ENCODE measurements around the gene DPP10. TPM values are rescaled to one million over a fixed set of nuclear protein-coding genes. Genes with fewer than 3 reads are reported as not detected.
"Not testable (repeated sequence)": the region's sequence is repeated elsewhere in the genome, so short reads cannot be mapped to it uniquely, and the experiment has no call there.

DPP10 gene
- total and polyA plus RNA-seq, 2 of the 13 experiments (the other 11 are each of a cell fraction or from before 2014, with no cell fraction given), result 0.95 to 1.7 TPM

- intact Hi-C loops (cut with micrococcal nuclease; ENCODE audit: unreplicated experiment) (no loop called here), in situ Hi-C loops (cut with HindIII; ENCODE audit: extremely low pct_ligation_motif_present, low pct_unique_long_range_greater_than_20kb) (no loop called here)
- H2AFZ ChIP-seq (ENCODE audit: low read length), result no peak overlapping the region
- TF ChIP-seq CREB1 (IDR thresholded peaks at IDR 0.05), result peak; percentile 71
- no peak for TF ChIP-seq CREB1 (CRISPR knock-in tag; IDR thresholded peaks at IDR 0.05)
- TF ChIP-seq ATF7 (IDR thresholded peaks at IDR 0.05), result peak; percentile 86
- no peak for TF ChIP-seq ATF7 (CRISPR knock-in tag; IDR thresholded peaks at IDR 0.05)
- TF ChIP-seq GLI4 (CRISPR knock-in tag; IDR thresholded peaks at IDR 0.05; ENCODE audit: borderline replicate concordance), result no peak
- no peak overlapping the region for H3K4me2 ChIP-seq (ENCODE audit: low read depth, low read length)
- no peaks in the 10 kb centered on the region for H4K20me1 ChIP-seq (ENCODE audit: insufficient read depth, low read length)
- H3K4me1 ChIP-seq (ENCODE audit: insufficient read depth, low read length), result no peaks in the 10 kb centered on the region
- ChIA-PET CTCF (ENCODE audit: low intra/inter-chr PET ratio, low total read pairs) (no interaction called here), POLR2A (no interaction called here)
- ATAC-seq, result no peak
- H3K4me3 ChIP-seq (replicated peaks in 1 of 3; ENCODE audit: insufficient read depth in 1 of 3, low read depth in 2 of 3, low read length in 3 of 3), result no peak overlapping the region
- FAIRE-seq, result no peak
- H3K9me3 ChIP-seq (ENCODE audit: low read length), result peaks cover 9% of the 10 kb centered on the region; the same call in 1 of the 2 replicates
- H3K36me3 ChIP-seq (replicated peaks in 1 of 2; ENCODE audit: control insufficient read depth in 1 of 2, insufficient read depth in 2 of 2, low read length in 2 of 2), result no peaks in the 10 kb centered on the region
- H3K27ac ChIP-seq (ENCODE audit: extremely low read length, insufficient read depth, low read length), result no peak overlapping the region
- no peaks in the 10 kb centered on the region for H3K79me2 ChIP-seq (ENCODE audit: insufficient read depth, low read length)
- no peak overlapping the region for H3K9ac ChIP-seq (ENCODE audit: insufficient read depth, low read depth, low read length)
- DNase-seq (ENCODE audit: low spot score), result no peak
- no peaks in the 10 kb centered on the region for H3K27me3 ChIP-seq (ENCODE audit: control insufficient read depth in 1 of 2, insufficient read depth in 2 of 2, low read length in 2 of 2)
- BruUV-seq (replicated peaks), result no TSS peak
- WGBS (ENCODE audit: low lambda C conversion rate), result 3% methylated on average over 2 of the region's 2 CpGs
Observed at GRCh38 chr2:114968748-114969400, 526.4 kb downstream of the DPP10 start.

DNA sequence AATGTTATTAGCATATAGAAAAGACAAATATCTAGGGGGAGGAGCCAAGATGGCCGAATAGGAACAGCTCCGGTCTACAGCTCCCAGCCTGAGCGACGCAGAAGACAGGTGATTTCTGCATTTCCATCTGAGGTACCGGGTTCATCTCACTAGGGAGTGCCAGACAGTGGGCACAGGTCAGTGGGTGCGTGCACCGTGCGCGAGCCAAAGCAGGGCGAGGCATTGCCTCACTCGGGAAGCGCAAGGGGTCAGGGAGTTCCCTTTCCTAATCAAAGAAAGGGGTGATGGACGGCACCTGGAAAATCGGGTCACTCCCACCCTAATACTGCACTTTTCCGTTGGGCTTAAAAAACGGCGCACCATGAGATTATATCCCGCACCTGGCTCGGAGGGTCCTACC, 561.9 kb downstream of the DPP10 start:
- in situ Hi-C loops (cut with HindIII; ENCODE audit: extremely low pct_ligation_motif_present, low pct_unique_long_range_greater_than_20kb); H3K27ac ChIP-seq (ENCODE audit: extremely low read length, insufficient read depth, low read length); H3K4me3 ChIP-seq (replicated peaks in 1 of 3; ENCODE audit: insufficient read depth in 1 of 3, low read depth in 2 of 3, low read length in 3 of 3); H3K27me3 ChIP-seq (ENCODE audit: control insufficient read depth in 1 of 2, insufficient read depth in 2 of 2, low read length in 2 of 2); BruUV-seq (replicated peaks); H3K9ac ChIP-seq (ENCODE audit: insufficient read depth, low read depth, low read length); H3K4me1 ChIP-seq (ENCODE audit: insufficient read depth, low read length); H3K36me3 ChIP-seq (replicated peaks in 1 of 2; ENCODE audit: control insufficient read depth in 1 of 2, insufficient read depth in 2 of 2, low read length in 2 of 2); DNase-seq (ENCODE audit: low spot score); CTCF ChIA-PET (ENCODE audit: low intra/inter-chr PET ratio, low total read pairs); H2AFZ ChIP-seq (ENCODE audit: low read length); H3K4me2 ChIP-seq (ENCODE audit: low read depth, low read length); intact Hi-C loops (cut with micrococcal nuclease; ENCODE audit: unreplicated experiment); H3K79me2 ChIP-seq (ENCODE audit: insufficient read depth, low read length); FAIRE-seq; POLR2A ChIA-PET; ATAC-seq; H4K20me1 ChIP-seq (ENCODE audit: insufficient read depth, low read length): not testable (repeated sequence)
- peaks cover 28% of the 10 kb centered on the region for H3K9me3 ChIP-seq (ENCODE audit: low read length)
- WGBS (ENCODE audit: low lambda C conversion rate), result 72% methylated on average over 19 of the region's 19 CpGs

All from HepG2 (cell line).